ENCODE measurements around the gene PPP3R1. TPM values are rescaled to one million over a fixed set of nuclear protein-coding genes. Genes with fewer than 3 reads are reported as not detected.

PPP3R1 gene
- total and polyA plus RNA-seq, 9 of the 15 experiments (the other 6 are each of a cell fraction or from before 2014, with no cell fraction given), result 3.7 to 70.0 (median 24.8) TPM

- peak in 1 of 2 experiments; percentile 32; a peak in 1 of 4 replicates for TF ChIP-seq MLLT1 (IDR thresholded peaks at IDR 0.05)
- no peak for TF ChIP-seq HBP1 (CRISPR knock-in tag; IDR thresholded peaks at IDR 0.05)
- peak; percentile 9; the same call in 1 of the 2 replicates for TF ChIP-seq ZBTB40 (IDR thresholded peaks at IDR 0.05)
- no peak for TF ChIP-seq ZBTB40 (CRISPR knock-in tag; IDR thresholded peaks at IDR 0.05)
- TF ChIP-seq TRIM24 (IDR thresholded peaks at IDR 0.05), result no peak
- peak; percentile 58 for TF ChIP-seq MAFG (tag; conservative IDR thresholded peaks at IDR 0.05)
- no peak for TF ChIP-seq ZBTB1 (CRISPR knock-in tag; IDR thresholded peaks at IDR 0.05; ENCODE audit: borderline replicate concordance, low read depth)
- peak; percentile 2; the same call in 1 of the 2 replicates for TF ChIP-seq EP300 (IDR thresholded peaks at IDR 0.05; ENCODE audit: low read length)
- TF ChIP-seq L3MBTL2 (IDR thresholded peaks at IDR 0.05), result no peak
- TF ChIP-seq CHD1 (IDR thresholded peaks at IDR 0.05; ENCODE audit: low read length), result peak; percentile 26
- TF ChIP-seq NR3C1 (CRISPR knock-in tag; IDR thresholded peaks at IDR 0.05), result no peak
- TF ChIP-seq THRAP3 (IDR thresholded peaks at IDR 0.05; ENCODE audit: borderline replicate concordance), result peak; percentile 90
Observed at GRCh38 chr2:68253219-68254068, 1.1 kb upstream of the PPP3R1 start (continued).

Data from K562 (cell line).